ENCODE results near the gene TMEM98.

TMEM98 gene

DNA sequence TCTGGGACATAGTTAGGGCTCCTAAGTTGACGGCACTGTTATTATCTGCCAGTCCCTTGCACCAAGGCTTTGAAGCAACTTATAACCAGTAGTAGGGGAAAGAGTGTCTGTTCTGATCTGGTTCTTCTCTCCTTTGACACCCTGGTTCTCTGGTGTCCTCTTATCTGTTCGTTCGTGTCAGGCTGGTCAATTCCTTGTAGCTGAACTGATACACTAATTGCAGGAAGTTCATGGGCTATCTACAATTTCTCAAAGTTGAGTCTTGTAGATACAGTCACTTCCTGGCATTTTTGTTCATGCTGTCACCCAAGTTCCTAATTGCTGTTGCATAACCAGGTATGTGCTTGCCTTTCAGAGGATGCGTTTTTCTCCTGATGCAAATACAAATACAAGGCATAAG is 33.7 kb upstream of the TMEM98 start (continued):
- TF ChIP-seq, protein P1, sequence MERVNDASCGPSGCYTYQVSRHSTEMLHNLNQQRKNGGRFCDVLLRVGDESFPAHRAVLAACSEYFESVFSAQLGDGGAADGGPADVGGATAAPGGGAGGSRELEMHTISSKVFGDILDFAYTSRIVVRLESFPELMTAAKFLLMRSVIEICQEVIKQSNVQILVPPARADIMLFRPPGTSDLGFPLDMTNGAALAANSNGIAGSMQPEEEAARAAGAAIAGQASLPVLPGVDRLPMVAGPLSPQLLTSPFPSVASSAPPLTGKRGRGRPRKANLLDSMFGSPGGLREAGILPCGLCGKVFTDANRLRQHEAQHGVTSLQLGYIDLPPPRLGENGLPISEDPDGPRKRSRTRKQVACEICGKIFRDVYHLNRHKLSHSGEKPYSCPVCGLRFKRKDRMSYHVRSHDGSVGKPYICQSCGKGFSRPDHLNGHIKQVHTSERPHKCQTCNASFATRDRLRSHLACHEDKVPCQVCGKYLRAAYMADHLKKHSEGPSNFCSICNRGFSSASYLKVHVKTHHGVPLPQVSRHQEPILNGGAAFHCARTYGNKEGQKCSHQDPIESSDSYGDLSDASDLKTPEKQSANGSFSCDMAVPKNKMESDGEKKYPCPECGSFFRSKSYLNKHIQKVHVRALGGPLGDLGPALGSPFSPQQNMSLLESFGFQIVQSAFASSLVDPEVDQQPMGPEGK (CRISPR knock-in tag; IDR thresholded peaks at IDR 0.05; ENCODE audit: borderline replicate concordance) = no peak
- TF ChIP-seq ZC3H10 (CRISPR knock-in tag; IDR thresholded peaks at IDR 0.05) (no peak), CSDC2 (CRISPR knock-in tag; IDR thresholded peaks at IDR 0.05) (no peak), BACH2 (CRISPR knock-in tag; IDR thresholded peaks at IDR 0.05; ENCODE audit: borderline replicate concordance) (no peak), ZNF70 (CRISPR knock-in tag; IDR thresholded peaks at IDR 0.05) (no peak), TCF4 (CRISPR knock-in tag; IDR thresholded peaks at IDR 0.05; ENCODE audit: borderline replicate concordance) (no peak), CREB5 (CRISPR knock-in tag; IDR thresholded peaks at IDR 0.05; ENCODE audit: low read depth) (no peak)

DNA sequence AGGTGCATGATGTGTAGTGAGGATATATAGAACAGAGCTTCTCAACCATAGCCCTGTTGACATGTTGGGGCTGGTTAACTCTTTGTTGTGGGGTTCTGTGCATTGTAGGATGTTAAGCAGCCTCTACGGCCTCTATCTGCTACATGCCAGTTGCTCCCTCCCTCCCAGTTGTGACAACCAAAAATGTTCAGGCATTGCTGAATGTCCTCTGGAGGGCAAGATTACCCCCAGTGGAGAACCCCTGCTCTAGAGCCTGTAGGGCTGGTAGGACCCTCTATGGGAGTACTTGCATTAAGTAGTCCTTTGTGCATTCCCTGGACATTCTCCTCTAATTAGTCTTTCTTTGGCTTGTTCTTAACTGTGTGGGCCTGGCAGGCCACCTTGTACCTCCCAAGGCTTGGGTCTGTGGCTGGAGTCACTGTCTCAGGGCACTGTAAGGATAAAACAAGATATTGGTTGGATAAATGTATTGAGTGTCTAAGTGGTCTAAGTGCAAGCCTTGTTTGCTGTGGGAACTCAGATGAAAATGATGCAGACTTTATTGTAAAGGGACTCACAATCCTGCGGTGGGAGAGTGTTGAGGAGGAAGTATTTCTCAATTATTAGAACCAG is 31.2 kb upstream of the TMEM98 start:
- TF ChIP-seq SNAI2 (CRISPR knock-in tag; IDR thresholded peaks at IDR 0.05) (no peak), ISL1 (CRISPR knock-in tag; IDR thresholded peaks at IDR 0.05) (no peak)
- no peak for ATAC-seq

DNA sequence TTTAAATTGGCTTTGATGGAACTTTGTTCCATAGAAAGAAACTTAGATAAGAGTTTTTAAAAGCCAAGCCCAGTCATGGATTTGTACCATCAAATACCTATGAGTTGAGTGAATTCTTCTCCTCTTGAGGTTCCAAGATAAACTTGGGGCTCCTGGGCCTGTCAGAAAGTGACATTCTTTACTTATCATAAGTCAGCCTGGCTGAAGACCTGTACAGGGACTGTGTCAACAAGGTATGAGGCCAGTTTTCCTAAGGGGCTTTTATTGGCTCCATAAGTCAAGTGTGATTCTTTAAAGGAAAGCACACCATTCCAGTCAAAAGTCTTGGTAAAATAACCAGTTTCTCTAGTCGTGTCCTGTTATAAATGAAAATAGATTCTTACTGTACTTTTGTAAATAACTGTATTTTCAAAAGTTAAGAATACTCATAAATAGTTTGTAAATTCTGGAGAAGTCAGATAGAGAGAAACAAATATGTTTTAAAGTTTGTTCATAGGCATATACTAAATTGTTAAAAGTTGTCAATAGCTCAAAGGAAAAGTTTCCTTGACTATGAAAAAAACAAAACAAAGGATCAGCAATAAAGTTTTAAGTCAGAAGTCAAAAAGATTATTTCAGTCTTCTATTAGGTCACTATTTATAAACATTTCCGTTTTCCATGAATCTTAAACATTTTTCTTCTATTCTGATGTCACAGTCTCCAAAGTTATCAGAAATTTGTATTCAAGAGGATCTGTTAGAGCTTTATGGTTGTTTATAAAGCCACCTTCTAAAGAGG is 28.5 kb upstream of the TMEM98 start:
- TF ChIP-seq, protein P2, sequence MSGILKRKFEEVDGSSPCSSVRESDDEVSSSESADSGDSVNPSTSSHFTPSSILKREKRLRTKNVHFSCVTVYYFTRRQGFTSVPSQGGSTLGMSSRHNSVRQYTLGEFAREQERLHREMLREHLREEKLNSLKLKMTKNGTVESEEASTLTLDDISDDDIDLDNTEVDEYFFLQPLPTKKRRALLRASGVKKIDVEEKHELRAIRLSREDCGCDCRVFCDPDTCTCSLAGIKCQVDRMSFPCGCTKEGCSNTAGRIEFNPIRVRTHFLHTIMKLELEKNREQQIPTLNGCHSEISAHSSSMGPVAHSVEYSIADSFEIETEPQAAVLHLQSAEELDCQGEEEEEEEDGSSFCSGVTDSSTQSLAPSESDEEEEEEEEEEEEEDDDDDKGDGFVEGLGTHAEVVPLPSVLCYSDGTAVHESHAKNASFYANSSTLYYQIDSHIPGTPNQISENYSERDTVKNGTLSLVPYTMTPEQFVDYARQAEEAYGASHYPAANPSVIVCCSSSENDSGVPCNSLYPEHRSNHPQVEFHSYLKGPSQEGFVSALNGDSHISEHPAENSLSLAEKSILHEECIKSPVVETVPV (CRISPR knock-in tag; IDR thresholded peaks at IDR 0.05) = no peak
- TF ChIP-seq ZNF70 (CRISPR knock-in tag; IDR thresholded peaks at IDR 0.05) (no peak), RARB (CRISPR knock-in tag; IDR thresholded peaks at IDR 0.05) (no peak), TSHZ2 (CRISPR knock-in tag; IDR thresholded peaks at IDR 0.05) (no peak), OSR1 (CRISPR knock-in tag; IDR thresholded peaks at IDR 0.05) (no peak), ESRRG (CRISPR knock-in tag; IDR thresholded peaks at IDR 0.05) (no peak), ZFP3 (CRISPR knock-in tag; IDR thresholded peaks at IDR 0.05) (no peak)
- no peak for ATAC-seq

- TF ChIP-seq ZNF70 (CRISPR knock-in tag; IDR thresholded peaks at IDR 0.05) (no peak), ZNF8 (CRISPR knock-in tag; IDR thresholded peaks at IDR 0.05) (no peak), ZNF565 (CRISPR knock-in tag; conservative IDR thresholded peaks at IDR 0.05; ENCODE audit: low read depth) (no peak), RARB (CRISPR knock-in tag; IDR thresholded peaks at IDR 0.05) (no peak), TSHZ2 (CRISPR knock-in tag; IDR thresholded peaks at IDR 0.05) (no peak), GLIS3 (CRISPR knock-in tag; IDR thresholded peaks at IDR 0.05) (no peak), ZFP3 (CRISPR knock-in tag; IDR thresholded peaks at IDR 0.05) (no peak), SNAI2 (CRISPR knock-in tag; IDR thresholded peaks at IDR 0.05) (no peak), BACH2 (CRISPR knock-in tag; IDR thresholded peaks at IDR 0.05; ENCODE audit: borderline replicate concordance) (no peak)
- TF ChIP-seq, protein P3, sequence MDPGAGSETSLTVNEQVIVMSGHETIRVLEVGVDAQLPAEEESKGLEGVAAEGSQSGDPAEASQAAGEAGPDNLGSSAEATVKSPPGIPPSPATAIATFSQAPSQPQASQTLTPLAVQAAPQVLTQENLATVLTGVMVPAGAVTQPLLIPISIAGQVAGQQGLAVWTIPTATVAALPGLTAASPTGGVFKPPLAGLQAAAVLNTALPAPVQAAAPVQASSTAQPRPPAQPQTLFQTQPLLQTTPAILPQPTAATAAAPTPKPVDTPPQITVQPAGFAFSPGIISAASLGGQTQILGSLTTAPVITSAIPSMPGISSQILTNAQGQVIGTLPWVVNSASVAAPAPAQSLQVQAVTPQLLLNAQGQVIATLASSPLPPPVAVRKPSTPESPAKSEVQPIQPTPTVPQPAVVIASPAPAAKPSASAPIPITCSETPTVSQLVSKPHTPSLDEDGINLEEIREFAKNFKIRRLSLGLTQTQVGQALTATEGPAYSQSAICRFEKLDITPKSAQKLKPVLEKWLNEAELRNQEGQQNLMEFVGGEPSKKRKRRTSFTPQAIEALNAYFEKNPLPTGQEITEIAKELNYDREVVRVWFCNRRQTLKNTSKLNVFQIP (CRISPR knock-in tag; IDR thresholded peaks at IDR 0.05; ENCODE audit: borderline replicate concordance, low read depth) = no peak
- no peak for ATAC-seq
Observed at GRCh38 chr17:32901743-32902142, 26.2 kb upstream of the TMEM98 start.

Data from SK-N-SH treated with all-trans-retinoic acid at 6 μM for 48 hours (cell line).